Measurements from ENCODE around the gene LPCAT3. TPM values are rescaled to one million over a fixed set of nuclear protein-coding genes. Genes with fewer than 3 reads are reported as not detected.

The LPCAT3 gene
- total and polyA plus RNA-seq, 2 experiments from 2014 or later = 11.8 to 19.7 TPM

GRCh38 chr12:6936636-6937480, 81.4 kb downstream of the LPCAT3 start:
- WGBS, 2 experiments (ENCODE audit: low coverage in 1 of 2, low lambda C conversion rate in 2 of 2, missing lambda C conversion rate in 2 of 2) = 31 to 45% methylated on average over 12 to 36 of the region's 36 CpGs
- Histone ChIP-seq H3K27ac (peak overlapping the region; percentile 62), H3K9ac (peak overlapping the region; percentile 91), H3K9me3 (ENCODE audit: low read depth) (no peaks in the 10 kb centered on the region), H3K4me2 (ENCODE audit: unreplicated experiment) (peak overlapping the region; percentile 92), H3K79me2 (ENCODE audit: insufficient read depth) (peaks cover 49% of the 10 kb centered on the region), H3K4me1 (ENCODE audit: insufficient read depth) (peaks cover 15% of the 10 kb centered on the region; the same call in 1 of the 2 replicates), H2AFZ (no peak overlapping the region), H3F3A (ENCODE audit: insufficient read depth) (peaks cover 67% of the 10 kb centered on the region), H3K9me2 (ENCODE audit: insufficient read depth) (no peaks in the 10 kb centered on the region), H4K20me1 (ENCODE audit: insufficient read depth) (peaks cover 7% of the 10 kb centered on the region; the same call in 1 of the 2 replicates), H3K36me3 (ENCODE audit: low read depth) (peaks cover 18% of the 10 kb centered on the region; the same call in 1 of the 2 replicates), H3K27me3 (replicated peaks; ENCODE audit: insufficient read depth) (no peaks in the 10 kb centered on the region), H3K4me3 (peak overlapping the region; percentile 79)
- TF ChIP-seq EZH2phosphoT487 (IDR thresholded peaks at IDR 0.05; ENCODE audit: insufficient read depth, low read depth) (no peak), EZH2 (IDR thresholded peaks at IDR 0.05; ENCODE audit: insufficient read depth, poor library complexity, severe bottlenecking) (no peak)
- in situ Hi-C loops (cut with MboI) = no loop called here
- no peak for DNase-seq

GRCh38 chr12:6936194-6936635, 82.1 kb downstream of the LPCAT3 start:
- peaks cover 64% of the 10 kb centered on the region for H3F3A ChIP-seq (ENCODE audit: insufficient read depth)
- H3K79me2 ChIP-seq (ENCODE audit: insufficient read depth) = peaks cover 55% of the 10 kb centered on the region
- WGBS, 2 experiments (ENCODE audit: low coverage in 1 of 2, low lambda C conversion rate in 2 of 2, missing lambda C conversion rate in 2 of 2) = 93 to 99% methylated on average over 3 of the region's 3 CpGs
- H3K4me2 ChIP-seq (ENCODE audit: unreplicated experiment) = no peak overlapping the region
- peaks cover 18% of the 10 kb centered on the region; the same call in 1 of the 2 replicates for H3K36me3 ChIP-seq (ENCODE audit: low read depth)
- no peaks in the 10 kb centered on the region for H3K9me2 ChIP-seq (ENCODE audit: insufficient read depth)
- TF ChIP-seq EZH2phosphoT487 (IDR thresholded peaks at IDR 0.05; ENCODE audit: insufficient read depth, low read depth) (no peak), EZH2 (IDR thresholded peaks at IDR 0.05; ENCODE audit: insufficient read depth, poor library complexity, severe bottlenecking) (no peak)
- no peaks in the 10 kb centered on the region for H3K9me3 ChIP-seq (ENCODE audit: low read depth)
- H3K4me3 ChIP-seq = no peak overlapping the region
- no peak overlapping the region for H2AFZ ChIP-seq
- no peak overlapping the region for H3K27ac ChIP-seq
- no peak for DNase-seq
- peak overlapping the region; percentile 91; the same call in 1 of the 2 replicates for H3K9ac ChIP-seq
- in situ Hi-C loops (cut with MboI) = no loop called here
- no peaks in the 10 kb centered on the region for H3K27me3 ChIP-seq (replicated peaks; ENCODE audit: insufficient read depth)
- peaks cover 15% of the 10 kb centered on the region; the same call in 1 of the 2 replicates for H3K4me1 ChIP-seq (ENCODE audit: insufficient read depth)
- H4K20me1 ChIP-seq (ENCODE audit: insufficient read depth) = peaks cover 9% of the 10 kb centered on the region; the same call in 1 of the 2 replicates

GRCh38 chr12:6935371-6936193, 82.7 kb downstream of the LPCAT3 start:
- no peaks in the 10 kb centered on the region for H3K9me2 ChIP-seq (ENCODE audit: insufficient read depth)
- H3K36me3 ChIP-seq (ENCODE audit: low read depth) = peaks cover 18% of the 10 kb centered on the region; the same call in 1 of the 2 replicates
- no peak overlapping the region for H3K4me3 ChIP-seq
- H3K27me3 ChIP-seq (replicated peaks; ENCODE audit: insufficient read depth) = no peaks in the 10 kb centered on the region
- H3K9me3 ChIP-seq (ENCODE audit: low read depth) = no peaks in the 10 kb centered on the region
- peaks cover 19% of the 10 kb centered on the region for H3K4me1 ChIP-seq (ENCODE audit: insufficient read depth)
- WGBS, 2 experiments (ENCODE audit: low coverage in 1 of 2, low lambda C conversion rate in 2 of 2, missing lambda C conversion rate in 2 of 2) = 34 to 52% methylated on average over 8 to 14 of the region's 14 CpGs
- DNase-seq = peak; percentile 55
- no peak overlapping the region for H2AFZ ChIP-seq
- H3K4me2 ChIP-seq (ENCODE audit: unreplicated experiment) = no peak overlapping the region
- H3F3A ChIP-seq (ENCODE audit: insufficient read depth) = peaks cover 62% of the 10 kb centered on the region
- peaks cover 14% of the 10 kb centered on the region; the same call in 1 of the 2 replicates for H4K20me1 ChIP-seq (ENCODE audit: insufficient read depth)
- no peak for TF ChIP-seq EZH2 (IDR thresholded peaks at IDR 0.05; ENCODE audit: insufficient read depth, poor library complexity, severe bottlenecking)
- no peak for TF ChIP-seq EZH2phosphoT487 (IDR thresholded peaks at IDR 0.05; ENCODE audit: insufficient read depth, low read depth)
- in situ Hi-C loops (cut with MboI) = no loop called here
- peaks cover 62% of the 10 kb centered on the region for H3K79me2 ChIP-seq (ENCODE audit: insufficient read depth)
- peak overlapping the region; percentile 30; the same call in 1 of the 2 replicates for H3K9ac ChIP-seq
- peak overlapping the region; percentile 35 for H3K27ac ChIP-seq

- peaks cover 76% of the 10 kb centered on the region for H3K79me2 ChIP-seq (ENCODE audit: insufficient read depth)
- H3K4me3 ChIP-seq = no peak overlapping the region
- peak overlapping the region; percentile 30 for H3K27ac ChIP-seq
Observed at GRCh38 chr12:6934110-6934509, 84.2 kb downstream of the LPCAT3 start.

More at GRCh38 chr12:6934110-6934509, 84.2 kb downstream of the LPCAT3 start:
- H2AFZ ChIP-seq = no peak overlapping the region
- no peaks in the 10 kb centered on the region for H3K27me3 ChIP-seq (replicated peaks; ENCODE audit: insufficient read depth)
- peaks cover 14% of the 10 kb centered on the region; the same call in 1 of the 2 replicates for H3K36me3 ChIP-seq (ENCODE audit: low read depth)
- peak; percentile 42 for DNase-seq
- 62 to 63% methylated on average over 8 of the region's 8 CpGs for WGBS, 2 experiments (ENCODE audit: low coverage in 1 of 2, low lambda C conversion rate in 2 of 2, missing lambda C conversion rate in 2 of 2)
- peaks cover 29% of the 10 kb centered on the region for H3K4me1 ChIP-seq (ENCODE audit: insufficient read depth)
- H3F3A ChIP-seq (ENCODE audit: insufficient read depth) = peaks cover 48% of the 10 kb centered on the region
- peak overlapping the region; percentile 30; the same call in 1 of the 2 replicates for H3K9ac ChIP-seq
- H3K4me2 ChIP-seq (ENCODE audit: unreplicated experiment) = no peak overlapping the region
- no peaks in the 10 kb centered on the region for H3K9me2 ChIP-seq (ENCODE audit: insufficient read depth)
- H3K9me3 ChIP-seq (ENCODE audit: low read depth) = no peaks in the 10 kb centered on the region
- H4K20me1 ChIP-seq (ENCODE audit: insufficient read depth) = peaks cover 14% of the 10 kb centered on the region; the same call in 1 of the 2 replicates
- in situ Hi-C loops (cut with MboI) = no loop called here
- TF ChIP-seq EZH2phosphoT487 (IDR thresholded peaks at IDR 0.05; ENCODE audit: insufficient read depth, low read depth) (no peak), EZH2 (IDR thresholded peaks at IDR 0.05; ENCODE audit: insufficient read depth, poor library complexity, severe bottlenecking) (no peak)
